MM.1S (cell line): ENCODE measurements around the gene MICU1.

Experiments used
- EZH2 ChIP-seq: fragments of 300-600 bp; sonication (generic); optimal IDR thresholded peaks from 2 replicates; pipeline ENCODE3; 2017; ENCODE audit warnings: low read depth, mild to moderate bottlenecking, antibody characterized with exemption, low read length, mixed read lengths
- TF ChIP-seq, protein P1 (sequence below): fragments of 300-600 bp; sonication (generic); IDR thresholded peaks from 2 replicates; pipeline ENCODE4 v1.5.1; 2016; ENCODE audit warnings: antibody characterized with exemption, low read length, mixed read lengths

DNA sequence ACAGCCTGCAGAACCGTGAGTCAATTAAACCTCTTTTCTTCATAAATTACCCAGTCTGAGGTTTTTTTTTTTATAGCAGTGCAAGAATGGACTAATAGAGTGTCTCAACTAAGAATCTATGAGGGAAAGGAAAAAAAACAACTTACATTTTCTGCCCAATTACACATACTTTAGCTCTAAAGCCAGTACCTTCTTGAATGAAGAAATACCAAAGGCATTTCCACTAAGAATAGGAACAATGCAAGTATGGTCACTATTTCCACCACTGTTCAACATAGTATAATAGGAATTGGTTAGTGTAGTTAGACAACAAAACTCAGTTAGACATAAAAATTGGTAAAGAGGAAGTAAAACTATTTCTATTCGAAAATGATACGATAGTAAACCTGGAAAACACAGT, 37.6 kb downstream of the MICU1 start:
- TF ChIP-seq, protein P1, sequence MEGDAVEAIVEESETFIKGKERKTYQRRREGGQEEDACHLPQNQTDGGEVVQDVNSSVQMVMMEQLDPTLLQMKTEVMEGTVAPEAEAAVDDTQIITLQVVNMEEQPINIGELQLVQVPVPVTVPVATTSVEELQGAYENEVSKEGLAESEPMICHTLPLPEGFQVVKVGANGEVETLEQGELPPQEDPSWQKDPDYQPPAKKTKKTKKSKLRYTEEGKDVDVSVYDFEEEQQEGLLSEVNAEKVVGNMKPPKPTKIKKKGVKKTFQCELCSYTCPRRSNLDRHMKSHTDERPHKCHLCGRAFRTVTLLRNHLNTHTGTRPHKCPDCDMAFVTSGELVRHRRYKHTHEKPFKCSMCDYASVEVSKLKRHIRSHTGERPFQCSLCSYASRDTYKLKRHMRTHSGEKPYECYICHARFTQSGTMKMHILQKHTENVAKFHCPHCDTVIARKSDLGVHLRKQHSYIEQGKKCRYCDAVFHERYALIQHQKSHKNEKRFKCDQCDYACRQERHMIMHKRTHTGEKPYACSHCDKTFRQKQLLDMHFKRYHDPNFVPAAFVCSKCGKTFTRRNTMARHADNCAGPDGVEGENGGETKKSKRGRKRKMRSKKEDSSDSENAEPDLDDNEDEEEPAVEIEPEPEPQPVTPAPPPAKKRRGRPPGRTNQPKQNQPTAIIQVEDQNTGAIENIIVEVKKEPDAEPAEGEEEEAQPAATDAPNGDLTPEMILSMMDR: no peak
- no peak for TF ChIP-seq EZH2
